Cerebellar cortex (tissue), 1 donor: ENCODE measurements around the gene CORO1A.
"Not testable (repeated sequence)": the region's sequence is repeated elsewhere in the genome, so short reads cannot be mapped to it uniquely, and the experiment has no call there.

Source experiments
- DNase-seq: peaks from one replicate; pipeline ENCODE4 v3.0.0-alpha.2; 2015; ENCODE audit warnings: low spot score

Gene CORO1A

DNA sequence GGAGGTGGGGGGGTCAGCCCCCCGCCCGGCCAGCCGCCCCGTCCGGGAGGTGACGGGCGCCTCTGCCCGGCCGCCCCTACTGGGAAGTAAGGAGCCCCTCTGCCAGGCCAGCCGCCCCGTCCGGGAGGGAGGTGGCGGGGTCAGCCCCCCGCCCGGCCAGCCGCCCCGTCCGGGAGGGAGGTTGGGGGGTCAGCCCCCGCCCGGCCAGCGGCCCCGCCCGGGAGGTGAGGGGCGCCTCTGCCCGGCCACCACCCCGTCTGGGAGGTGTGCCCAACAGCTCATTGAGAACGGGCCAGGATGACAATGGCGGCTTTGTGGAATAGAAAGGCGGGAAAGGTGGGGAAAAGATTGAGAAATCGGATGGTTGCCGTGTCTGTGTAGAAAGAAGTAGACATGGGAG is 13.3 kb upstream of the CORO1A start:
- DNase-seq = not testable (repeated sequence)

GRCh38 chr16:30173054-30173453 is 10.3 kb upstream of the CORO1A start:
- no peak for DNase-seq

DNA sequence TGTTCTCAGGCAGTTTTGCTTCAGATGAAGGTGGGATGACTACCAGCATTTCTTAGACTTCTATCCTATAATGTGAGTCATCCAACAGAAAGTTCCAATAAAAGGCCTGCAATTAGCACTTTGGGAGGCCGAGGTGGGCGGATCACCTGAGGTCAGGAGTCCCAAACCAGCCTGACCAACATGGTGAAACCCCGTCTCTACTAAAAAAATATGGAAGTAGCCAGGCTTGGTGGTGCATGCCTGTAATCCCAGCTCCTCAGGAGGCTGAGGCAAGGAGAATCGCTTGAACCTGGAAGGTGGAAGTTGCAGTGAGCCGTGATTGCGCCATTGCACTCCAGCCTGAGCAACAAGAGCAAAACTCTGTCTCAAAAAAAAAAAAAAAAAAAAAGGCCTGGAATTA is 6.5 kb upstream of the CORO1A start:
- DNase-seq = not testable (repeated sequence)

- no peak for DNase-seq
These were observed 4.2 kb upstream of the CORO1A start for GRCh38 chr16:30179195-30179594.

GRCh38 chr16:30179931-30180330 is 3.5 kb upstream of the CORO1A start:
- DNase-seq = no peak

DNA sequence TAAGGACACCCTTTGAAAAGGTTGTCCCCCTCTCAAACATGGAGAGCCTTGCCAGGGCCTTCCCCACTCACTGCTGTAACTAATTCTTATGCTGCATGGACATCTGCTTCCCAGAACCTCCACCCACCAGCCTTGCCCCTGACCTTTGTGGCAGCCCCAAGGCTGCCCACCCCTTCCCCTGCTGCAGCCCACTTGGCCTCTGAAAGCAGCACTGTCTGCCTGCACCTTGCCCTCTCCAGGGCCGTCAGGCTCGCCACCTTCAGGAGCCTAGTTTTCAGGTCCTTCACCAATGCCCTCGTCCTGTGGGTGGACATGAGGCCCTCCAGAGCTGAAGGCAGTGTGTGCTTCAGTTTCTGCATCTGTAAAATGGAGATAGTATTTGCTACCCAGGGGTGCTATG is 2.7 kb upstream of the CORO1A start:
- DNase-seq = no peak

GRCh38 chr16:30184096-30184890 is 891 bp downstream of the CORO1A start:
- DNase-seq = peak; percentile 49

GRCh38 chr16:30184891-30185682 is 1.7 kb downstream of the CORO1A start:
- DNase-seq = peak; percentile 16

GRCh38 chr16:30185683-30186421 is 2.5 kb downstream of the CORO1A start:
- no peak for DNase-seq

- DNase-seq = no peak
These were observed 3.0 kb downstream of the CORO1A start for GRCh38 chr16:30186444-30186781.

GRCh38 chr16:30186782-30187555 is 3.6 kb downstream of the CORO1A start:
- peak; percentile 30 for DNase-seq

GRCh38 chr16:30187556-30187865 is 4.1 kb downstream of the CORO1A start:
- no peak for DNase-seq

DNA sequence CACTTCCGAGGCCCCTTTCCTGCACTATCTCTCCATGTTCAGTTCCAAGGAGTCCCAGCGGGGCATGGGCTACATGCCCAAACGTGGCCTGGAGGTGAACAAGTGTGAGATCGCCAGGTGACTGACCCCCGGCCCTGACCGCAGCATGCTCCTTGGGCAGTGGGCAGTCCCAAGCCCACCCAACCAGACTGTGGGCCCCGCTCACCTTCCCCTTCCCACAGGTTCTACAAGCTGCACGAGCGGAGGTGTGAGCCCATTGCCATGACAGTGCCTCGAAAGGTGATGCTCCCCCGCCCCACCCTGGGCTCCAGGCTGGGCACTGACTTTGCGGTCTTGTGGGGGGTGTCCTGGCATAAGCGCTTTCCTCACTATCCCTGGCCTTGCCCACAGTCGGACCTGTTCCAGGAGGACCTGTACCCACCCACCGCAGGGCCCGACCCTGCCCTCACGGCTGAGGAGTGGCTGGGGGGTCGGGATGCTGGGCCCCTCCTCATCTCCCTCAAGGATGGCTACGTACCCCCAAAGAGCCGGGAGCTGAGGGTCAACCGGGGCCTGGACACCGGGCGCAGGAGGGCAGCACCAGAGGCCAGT is 4.7 kb downstream of the CORO1A start:
- DNase-seq = no peak

DNA sequence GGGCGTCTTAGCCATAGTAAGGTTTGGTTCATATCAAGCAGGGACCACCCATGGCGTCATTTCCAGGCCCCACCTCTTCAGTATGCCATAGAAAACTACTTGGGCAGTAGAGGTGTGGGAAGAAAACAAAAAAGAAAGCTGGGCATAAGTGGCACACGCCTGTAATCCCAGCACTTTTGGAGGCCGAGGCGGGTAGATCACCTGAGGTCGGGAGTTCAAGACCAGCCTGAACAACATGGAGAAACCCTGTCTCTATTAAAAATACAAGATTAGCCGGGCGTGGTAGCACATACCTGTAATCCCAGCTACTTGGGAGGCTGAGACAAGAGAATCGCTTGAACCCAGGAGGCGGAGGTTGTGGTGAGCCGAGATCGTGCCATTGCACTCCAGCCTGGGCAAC is 7.8 kb downstream of the CORO1A start:
- not testable (repeated sequence) for DNase-seq

DNA sequence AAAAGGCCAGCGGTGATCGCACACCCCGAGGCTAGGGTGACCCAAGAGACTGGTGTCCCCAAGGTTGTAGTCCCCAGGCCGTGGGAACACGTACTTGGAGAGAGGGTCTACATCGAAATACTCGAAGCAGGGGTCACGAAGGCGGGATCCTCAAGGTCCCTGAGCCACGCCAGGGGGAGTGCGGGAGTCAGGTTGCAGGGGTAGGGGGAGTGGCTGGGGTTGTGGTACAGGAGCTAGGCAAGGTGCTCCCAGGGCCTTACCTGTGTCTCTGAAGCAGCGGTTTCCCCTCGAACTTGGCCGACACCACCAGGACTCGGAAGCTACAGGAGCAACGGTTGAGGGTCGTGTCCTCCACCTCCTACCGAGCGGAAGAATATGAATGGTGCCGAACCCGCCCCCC is 9.7 kb downstream of the CORO1A start:
- DNase-seq = not testable (repeated sequence)

- DNase-seq = not testable (repeated sequence)
These were observed 10.2 kb downstream of the CORO1A start, which contains the start of the genes BOLA2B and SLX1A for GRCh38 chr16:30193615-30194014. Gene BOLA2B, minus strand, starts transcription at chr16:30193666. Its CDS starts 71 bp downstream, at chr16:30193595. Gene SLX1A, plus strand, starts transcription at chr16:30193875. Its CDS starts 210 bp downstream, at chr16:30194085.

DNA sequence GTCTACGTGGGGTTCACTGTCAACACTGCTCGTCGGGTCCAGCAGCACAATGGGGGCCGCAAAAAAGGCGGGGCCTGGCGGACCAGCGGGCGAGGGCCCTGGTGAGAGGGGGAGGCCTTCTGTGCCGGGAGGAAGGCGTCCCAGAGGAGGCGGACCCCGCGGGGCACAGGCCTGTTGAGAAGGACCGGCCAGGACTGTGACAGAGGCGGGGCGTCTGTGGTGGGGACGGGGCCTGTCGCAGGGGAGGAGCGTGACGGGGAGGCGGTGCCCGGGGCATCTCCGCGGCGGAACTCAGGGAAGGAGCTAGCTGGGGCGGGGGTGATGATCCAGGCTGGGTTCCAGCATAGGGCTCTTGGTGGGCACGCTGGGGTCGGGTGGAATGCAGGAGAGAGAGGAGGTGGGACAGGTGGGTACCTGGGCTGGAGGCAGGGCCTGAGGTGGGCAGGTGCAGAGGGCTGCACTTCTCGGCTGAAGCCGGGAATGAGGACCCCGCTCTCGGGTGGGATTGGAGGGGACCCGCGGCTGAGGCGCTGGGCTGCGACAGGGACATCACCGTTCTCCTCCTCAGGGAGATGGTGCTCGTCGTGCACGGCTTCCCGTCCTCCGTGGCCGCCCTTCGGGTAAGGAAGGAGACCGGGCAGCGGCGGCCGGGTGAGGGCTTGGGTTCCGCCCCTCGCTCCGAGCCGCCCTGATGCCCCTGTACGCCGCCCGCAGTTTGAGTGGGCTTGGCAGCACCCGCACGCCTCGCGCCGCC is 10.9 kb downstream of the CORO1A start:
- not testable (repeated sequence) for DNase-seq

DNA sequence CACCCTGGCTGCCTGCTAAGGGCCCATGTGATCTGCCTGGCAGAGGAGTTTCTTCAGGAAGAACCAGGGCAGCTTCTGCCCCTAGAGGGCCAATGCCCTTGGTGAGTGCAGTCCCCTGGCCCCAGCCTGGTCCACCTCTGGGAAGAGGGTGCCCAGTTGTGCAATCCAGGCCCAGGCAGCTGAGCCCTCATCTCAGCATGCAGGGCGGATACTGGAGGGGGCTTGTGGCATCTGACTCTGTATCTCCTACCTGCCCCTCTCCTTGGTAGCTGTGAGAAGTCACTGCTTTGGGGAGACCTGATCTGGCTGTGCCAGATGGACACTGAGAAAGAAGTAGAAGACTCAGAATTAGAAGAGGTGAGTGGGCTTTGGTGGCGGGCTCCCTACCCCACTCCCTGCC is 13.6 kb downstream of the CORO1A start:
- DNase-seq = not testable (repeated sequence)

DNA sequence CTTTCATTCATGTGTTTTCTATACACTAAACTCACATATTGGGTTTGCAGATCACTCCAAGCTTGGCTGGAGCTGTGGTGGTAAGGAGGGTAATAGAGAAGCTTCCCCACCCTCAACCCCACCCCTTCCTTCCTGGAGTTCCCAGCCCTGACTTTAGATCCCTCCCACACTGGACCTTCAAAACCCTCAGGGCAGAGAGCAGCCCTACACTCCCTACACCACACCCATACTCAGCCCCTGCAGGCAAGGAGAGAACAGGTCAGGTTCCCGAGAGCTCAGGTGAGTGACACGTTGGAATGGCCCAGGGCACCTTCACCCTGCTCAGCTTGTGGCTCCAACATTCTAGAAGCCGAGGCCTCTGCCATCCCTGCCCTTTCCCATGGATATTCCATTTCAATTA is 15.6 kb downstream of the CORO1A start, which contains the start of gene SULT1A3:
Gene SULT1A3, plus strand, starts transcription at position 207 of the 400 bp plus-strand sequence. CDS start 1,474 bp downstream, outside the sequence.
- DNase-seq = not testable (repeated sequence)

- DNase-seq = not testable (repeated sequence)
These were observed 16.4 kb downstream of the CORO1A start for GRCh38 chr16:30199608-30200343.
